H7 (cell line): ENCODE data around the gene CAPN5. TPM values are rescaled to one million over a fixed set of nuclear protein-coding genes. Genes with fewer than 3 reads are reported as not detected.
A peak's percentile ranks its signal among the peaks of the same experiment; 100 is the strongest.

ENCODE experiments used
- DNase-seq: peaks from one replicate; pipeline ENCODE4 v3.0.0; 2012
- H3K27me3 ChIP-seq: 2 replicates; pipeline ENCODE4 v1.6.0; 2011; ENCODE audit warnings: mild to moderate bottlenecking, low read length; ENCODE audit not compliant: control insufficient read depth, insufficient read depth
- H3K36me3 ChIP-seq: replicated peaks from 2 replicates; pipeline ENCODE4 v1.5.1; 2011; ENCODE audit warnings: low read length; ENCODE audit not compliant: control insufficient read depth, insufficient read depth
- H3K4me3 ChIP-seq: 2 replicates; pipeline ENCODE4 v1.5.1; 2011; ENCODE audit warnings: low read depth, mild to moderate bottlenecking, control low read depth, low read length, moderate library complexity; ENCODE audit not compliant: insufficient read depth
- total RNA-seq: library from RNA; depleted of rRNA; stranded (reverse); fragments of >200 nt; shearing (Covaris generic); gene quantifications from 2 replicates; pipeline ENCODE4 v1.2.3, GENCODE V29; 2014

CAPN5 gene
- total RNA-seq, 1 experiment from 2014 or later = 16.3 TPM

- H3K36me3 ChIP-seq = no peaks in the 10 kb centered on the region
- DNase-seq = peak; percentile 91
- H3K4me3 ChIP-seq = no peak overlapping the region
- no peaks in the 10 kb centered on the region for H3K27me3 ChIP-seq
Measured at GRCh38 chr11:77101043-77101537, 34.3 kb downstream of the CAPN5 start.

- DNase-seq = no peak
- Histone ChIP-seq H3K36me3 (no peaks in the 10 kb centered on the region), H3K4me3 (no peak within 1 kb of the TSS), H3K27me3 (no peaks in the 10 kb centered on the region)
Measured at GRCh38 chr11:77102246-77103210, 35.8 kb downstream of the CAPN5 start, which contains the start of gene OMP. Gene OMP, plus strand, starts transcription at chr11:77102840. Its CDS starts 0 bp downstream, at chr11:77102840.

GRCh38 chr11:77103319-77103718 is 36.5 kb downstream of the CAPN5 start:
- Histone ChIP-seq H3K27me3 (no peaks in the 10 kb centered on the region), H3K4me3 (no peak overlapping the region), H3K36me3 (no peaks in the 10 kb centered on the region)
- no peak for DNase-seq

- DNase-seq = no peak
- Histone ChIP-seq H3K4me3 (no peak overlapping the region), H3K36me3 (no peaks in the 10 kb centered on the region), H3K27me3 (no peaks in the 10 kb centered on the region)
Measured at GRCh38 chr11:77104727-77105126, 38.0 kb downstream of the CAPN5 start.

- H3K36me3 ChIP-seq = no peaks in the 10 kb centered on the region
- H3K4me3 ChIP-seq = no peak overlapping the region
- no peak for DNase-seq
- H3K27me3 ChIP-seq = no peaks in the 10 kb centered on the region
Measured at GRCh38 chr11:77106321-77106720, 39.5 kb downstream of the CAPN5 start.

- no peaks in the 10 kb centered on the region for H3K36me3 ChIP-seq
Measured at GRCh38 chr11:77106759-77107158, 40.0 kb downstream of the CAPN5 start.

GRCh38 chr11:77107950-77108349 is 41.2 kb downstream of the CAPN5 start:
- Histone ChIP-seq H3K4me3 (no peak overlapping the region), H3K27me3 (no peaks in the 10 kb centered on the region), H3K36me3 (no peaks in the 10 kb centered on the region)
- no peak for DNase-seq

More at GRCh38 chr11:77106759-77107158, 40.0 kb downstream of the CAPN5 start:
- no peak overlapping the region for H3K4me3 ChIP-seq
- DNase-seq = no peak
- no peaks in the 10 kb centered on the region for H3K27me3 ChIP-seq

GRCh38 chr11:77108436-77108835 is 41.7 kb downstream of the CAPN5 start:
- Histone ChIP-seq H3K4me3 (no peak overlapping the region), H3K36me3 (no peaks in the 10 kb centered on the region), H3K27me3 (no peaks in the 10 kb centered on the region)
- no peak for DNase-seq

- H3K4me3 ChIP-seq = no peak overlapping the region
- no peaks in the 10 kb centered on the region for H3K36me3 ChIP-seq
- no peak for DNase-seq
Measured at GRCh38 chr11:77109236-77110019, 42.7 kb downstream of the CAPN5 start.

GRCh38 chr11:77110836-77111235 is 44.1 kb downstream of the CAPN5 start:
- DNase-seq = no peak
- Histone ChIP-seq H3K36me3 (no peaks in the 10 kb centered on the region), H3K27me3 (no peaks in the 10 kb centered on the region), H3K4me3 (no peak overlapping the region)

More at GRCh38 chr11:77109236-77110019, 42.7 kb downstream of the CAPN5 start:
- no peaks in the 10 kb centered on the region for H3K27me3 ChIP-seq

GRCh38 chr11:77111277-77111676 is 44.5 kb downstream of the CAPN5 start:
- no peaks in the 10 kb centered on the region for H3K36me3 ChIP-seq
- no peaks in the 10 kb centered on the region for H3K27me3 ChIP-seq
- H3K4me3 ChIP-seq = no peak overlapping the region
- no peak for DNase-seq

GRCh38 chr11:77111946-77112345 is 45.2 kb downstream of the CAPN5 start:
- Histone ChIP-seq H3K27me3 (no peaks in the 10 kb centered on the region), H3K4me3 (no peak overlapping the region), H3K36me3 (no peaks in the 10 kb centered on the region)
- no peak for DNase-seq

GRCh38 chr11:77112641-77113381 is 46.0 kb downstream of the CAPN5 start:
- H3K36me3 ChIP-seq = no peaks in the 10 kb centered on the region; the same call in 1 of the 2 replicates
- H3K4me3 ChIP-seq = no peak overlapping the region
- DNase-seq = no peak
- no peaks in the 10 kb centered on the region for H3K27me3 ChIP-seq
